Rectal smooth muscle tissue (tissue), 1 donor: ENCODE data around the gene PLPP1.
"Not testable (repeated sequence)": the region's sequence is repeated elsewhere in the genome, so short reads cannot be mapped to it uniquely, and the experiment has no call there.

Source experiments
- H3K27ac ChIP-seq: one replicate; pipeline ENCODE4 v1.7.0; 2013; ENCODE audit warnings: low read depth, low read length, inconsistent platforms
- H3K27me3 ChIP-seq: one replicate; pipeline ENCODE4 v1.7.0; 2013; ENCODE audit warnings: low read length; ENCODE audit not compliant: control insufficient read depth, insufficient read depth
- H3K36me3 ChIP-seq: one replicate; pipeline ENCODE4 v1.7.0; 2013; ENCODE audit warnings: low read length; ENCODE audit not compliant: control insufficient read depth, insufficient read depth
- H3K4me1 ChIP-seq: one replicate; pipeline ENCODE4 v1.7.0; 2013; ENCODE audit warnings: low read length; ENCODE audit not compliant: control insufficient read depth, insufficient read depth
- H3K4me3 ChIP-seq: one replicate; pipeline ENCODE4 v1.7.0; 2013; ENCODE audit warnings: low read length
- H3K9ac ChIP-seq: one replicate; pipeline ENCODE4 v1.7.0; 2013; ENCODE audit warnings: low read length

Gene PLPP1

DNA sequence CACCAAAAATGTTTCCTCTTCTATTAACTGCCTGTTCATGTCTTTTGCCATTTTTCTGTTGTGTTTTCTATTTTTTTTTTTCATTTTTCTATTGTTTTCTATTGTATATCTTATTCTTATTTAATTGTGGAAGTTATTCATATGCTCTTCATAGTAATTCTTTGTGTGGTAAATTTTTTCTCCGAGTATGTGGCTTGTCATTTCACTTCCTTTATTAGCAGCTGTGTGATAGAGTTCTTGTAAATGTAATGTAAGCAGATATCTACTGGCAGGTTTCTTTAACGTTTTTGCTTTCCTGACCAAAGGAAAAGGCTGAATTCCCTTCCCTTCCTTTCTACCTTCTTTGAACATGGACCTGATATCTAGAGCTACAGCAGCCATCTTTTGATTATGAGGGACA lies 5.8 kb upstream of the PLPP1 start:
- H3K36me3 ChIP-seq: no peaks in the 10 kb centered on the region
- H3K4me1 ChIP-seq: peaks cover 1% of the 10 kb centered on the region
- no peaks in the 10 kb centered on the region for H3K27me3 ChIP-seq
- no peak overlapping the region for H3K4me3 ChIP-seq
- H3K27ac ChIP-seq: no peak overlapping the region
- no peak overlapping the region for H3K9ac ChIP-seq

DNA sequence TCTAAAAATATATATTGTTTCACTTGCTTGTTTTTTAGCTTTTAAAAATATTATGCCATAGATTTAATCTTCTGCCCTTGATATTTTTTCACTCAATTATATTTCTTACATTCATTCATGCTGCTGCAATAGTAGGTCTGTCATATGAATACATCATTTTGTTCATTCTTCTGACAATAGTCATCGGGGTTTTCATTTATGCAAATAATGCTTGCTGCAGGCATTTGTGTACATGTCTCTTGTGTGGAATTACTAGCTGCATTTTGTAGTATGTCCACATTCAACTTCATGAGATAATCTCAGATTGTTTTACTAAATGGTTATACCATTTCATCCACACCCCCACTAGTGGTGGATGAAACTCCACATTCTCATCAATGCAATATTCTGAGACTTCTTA lies 5.3 kb upstream of the PLPP1 start:
- Histone ChIP-seq H3K9ac (no peak overlapping the region), H3K27me3 (no peaks in the 10 kb centered on the region), H3K4me3 (no peak overlapping the region), H3K36me3 (no peaks in the 10 kb centered on the region), H3K4me1 (peaks cover 5% of the 10 kb centered on the region), H3K27ac (no peak overlapping the region)

DNA sequence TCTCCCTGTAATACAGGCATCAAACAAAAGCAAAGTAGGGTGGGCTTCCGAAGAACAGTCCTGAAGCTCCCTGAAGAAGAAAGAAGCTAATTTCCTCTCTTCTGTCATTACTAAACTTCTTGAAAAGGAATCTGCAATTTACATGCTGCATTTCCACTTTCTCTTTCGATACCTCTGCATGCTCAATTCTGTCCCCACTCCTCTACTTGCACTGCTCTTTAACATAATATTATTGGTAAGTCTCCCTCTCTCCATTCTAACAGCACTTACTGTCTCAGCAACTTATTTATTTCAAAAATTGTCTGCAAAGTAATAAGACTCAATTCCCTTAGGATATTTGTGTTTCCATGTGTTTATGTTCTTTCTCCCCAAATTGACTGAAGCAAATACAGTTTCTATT lies 3.9 kb upstream of the PLPP1 start:
- Histone ChIP-seq H3K27ac (no peak overlapping the region), H3K9ac (no peak overlapping the region), H3K27me3 (no peaks in the 10 kb centered on the region), H3K4me1 (peaks cover 5% of the 10 kb centered on the region), H3K4me3 (no peak overlapping the region), H3K36me3 (no peaks in the 10 kb centered on the region)

DNA sequence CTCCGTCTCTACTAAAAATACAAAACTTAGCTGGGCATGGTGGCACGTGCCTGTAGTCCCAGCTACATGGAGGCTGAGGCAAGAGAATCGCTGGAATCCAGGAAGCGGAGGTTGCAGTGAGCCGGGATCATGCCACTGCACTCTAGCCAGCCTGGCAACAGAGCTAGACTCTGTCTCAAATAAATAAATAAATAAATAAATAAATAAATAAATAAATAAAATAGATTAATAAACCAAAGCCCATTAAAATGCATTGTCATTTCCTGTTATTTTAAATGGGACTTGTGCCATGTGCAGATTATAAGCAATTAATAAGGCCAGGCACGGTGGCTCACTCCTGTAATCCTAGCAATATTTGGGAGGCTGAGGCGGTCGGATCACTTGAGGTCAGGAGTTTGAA lies 2.6 kb upstream of the PLPP1 start:
- not testable (repeated sequence) for H3K27me3 ChIP-seq, H3K4me1 ChIP-seq, H3K27ac ChIP-seq

DNA sequence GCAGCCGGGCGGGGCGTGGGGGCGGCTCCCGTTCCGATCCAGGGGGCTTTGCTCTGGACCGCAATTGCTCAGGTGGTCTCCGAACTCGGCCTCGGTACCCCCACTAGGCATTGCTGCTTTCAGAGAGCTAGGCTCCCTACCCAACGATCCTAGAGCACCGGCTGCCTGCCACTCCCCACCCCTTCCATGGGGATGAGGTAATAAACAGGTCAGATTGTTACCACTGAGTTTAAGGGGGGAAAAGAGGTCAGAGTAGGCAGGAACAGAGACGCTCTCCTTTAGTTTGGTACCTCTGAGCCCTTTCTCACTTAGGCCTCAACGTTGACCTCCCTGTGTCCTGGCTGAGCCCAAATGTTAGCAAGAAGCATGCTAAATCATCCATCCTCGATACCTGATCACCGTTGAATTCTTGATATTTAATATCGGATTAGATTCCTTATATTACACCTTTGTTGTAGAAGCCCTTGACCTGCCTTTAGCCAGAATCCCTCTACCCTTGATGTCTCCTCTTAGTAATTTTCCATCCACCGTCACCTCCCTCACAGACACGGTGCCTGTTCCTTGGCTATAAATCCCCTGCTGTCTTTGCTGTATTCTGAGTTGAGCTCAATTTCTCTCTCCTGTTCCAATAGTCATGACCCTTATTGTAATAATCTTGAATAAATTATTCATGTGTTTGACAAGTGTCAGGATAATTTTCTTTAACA lies 588 bp upstream of the PLPP1 start:
- H3K27ac ChIP-seq: peak overlapping the region; percentile 95

More for the DNA sequence above, 2.6 kb upstream of the PLPP1 start:
- not testable (repeated sequence) for H3K4me3 ChIP-seq, H3K9ac ChIP-seq, H3K36me3 ChIP-seq

DNA sequence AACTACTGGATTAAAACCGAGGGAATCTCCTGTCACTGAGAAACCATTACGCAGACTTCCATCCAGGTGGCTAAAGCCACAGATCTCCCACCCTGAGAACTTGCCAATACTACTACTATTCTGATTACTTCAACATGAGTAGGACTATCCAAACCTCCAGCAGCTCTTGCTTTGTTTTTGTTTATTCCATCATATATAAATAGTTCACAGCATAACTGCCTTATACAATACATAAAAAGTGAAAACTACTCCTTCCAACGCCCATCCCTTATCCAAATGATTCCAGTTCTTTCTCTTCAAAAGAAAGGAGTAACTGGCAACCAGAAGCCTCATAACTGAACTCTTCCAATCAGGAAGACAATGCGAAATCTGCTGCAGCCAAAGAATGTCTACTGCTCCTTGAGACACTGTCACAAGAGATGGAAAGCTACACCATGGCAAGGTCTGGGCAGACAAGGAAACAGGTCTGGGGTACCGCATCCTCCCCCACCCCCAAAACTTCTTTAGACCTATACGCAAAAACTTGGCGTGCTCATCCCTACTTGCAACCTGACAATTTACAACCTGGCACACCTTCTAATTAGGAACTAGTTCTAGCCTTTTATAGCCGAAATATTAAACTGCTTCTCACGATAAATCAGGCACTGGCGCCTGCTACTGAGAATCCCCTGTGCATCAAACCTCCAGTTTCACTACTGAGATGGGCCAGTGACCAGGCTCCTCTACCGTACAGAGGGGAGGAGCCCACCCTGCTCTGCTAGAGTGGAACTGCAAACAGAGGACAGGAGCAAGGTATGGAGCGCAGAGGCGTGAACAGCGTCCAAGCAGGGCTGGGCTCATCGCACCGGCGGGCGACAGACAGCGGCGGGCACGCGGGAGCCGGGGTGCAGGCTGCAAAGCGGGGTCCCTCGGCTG lies 986 bp downstream of the PLPP1 start:
- Histone ChIP-seq H3K4me3 (peak overlapping the region; percentile 94), H3K27me3 (no peaks in the 10 kb centered on the region), H3K27ac (peak overlapping the region; percentile 95), H3K36me3 (no peaks in the 10 kb centered on the region), H3K4me1 (peaks cover 13% of the 10 kb centered on the region), H3K9ac (peak overlapping the region; percentile 90)

More for the DNA sequence above, 588 bp upstream of the PLPP1 start:
- Histone ChIP-seq H3K9ac (peak overlapping the region; percentile 75), H3K4me3 (peak overlapping the region; percentile 94), H3K36me3 (no peaks in the 10 kb centered on the region), H3K4me1 (peaks cover 13% of the 10 kb centered on the region), H3K27me3 (no peaks in the 10 kb centered on the region)

DNA sequence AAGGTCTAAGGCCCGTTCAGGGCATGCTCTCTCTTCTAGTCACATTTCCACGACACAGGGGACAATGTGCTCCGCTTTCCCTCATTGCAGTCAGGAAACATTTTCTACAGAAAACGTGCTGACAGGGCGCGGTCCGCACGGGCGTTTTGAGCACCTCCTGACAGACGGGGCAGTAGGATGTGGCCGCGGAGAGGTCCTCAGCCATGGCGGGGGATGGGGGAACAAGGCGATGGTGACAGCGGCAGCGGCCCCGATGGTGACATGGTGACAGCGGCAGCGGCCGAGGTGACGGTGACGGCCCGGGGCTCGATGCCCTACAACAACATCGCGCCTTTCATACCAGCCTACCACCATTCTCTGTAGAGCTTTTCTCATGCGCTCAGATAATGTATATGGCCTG lies 4.1 kb downstream of the PLPP1 start:
- Histone ChIP-seq H3K27ac (no peak overlapping the region), H3K27me3 (no peaks in the 10 kb centered on the region), H3K9ac (no peak overlapping the region), H3K4me1 (peaks cover 13% of the 10 kb centered on the region), H3K4me3 (no peak overlapping the region), H3K36me3 (no peaks in the 10 kb centered on the region)

DNA sequence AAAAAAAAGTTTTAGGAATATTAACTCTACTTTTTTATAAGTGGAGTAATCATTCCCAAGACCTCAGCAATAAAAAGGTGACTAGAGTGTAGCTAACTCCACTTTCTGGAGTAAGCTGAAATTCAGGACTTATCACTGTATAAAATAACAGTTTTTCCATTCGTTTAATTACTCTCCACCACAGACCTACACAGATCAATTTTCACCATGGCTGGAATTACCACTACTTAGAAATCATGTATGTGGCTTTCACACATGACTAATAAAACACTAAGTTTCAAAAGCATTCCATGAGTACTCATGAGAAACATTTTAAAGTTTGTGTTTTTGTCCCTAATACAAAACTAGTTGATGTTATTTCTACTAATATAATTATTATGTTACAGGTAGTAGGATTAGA lies 9.9 kb downstream of the PLPP1 start:
- no peak overlapping the region for H3K4me3 ChIP-seq
- peaks cover 4% of the 10 kb centered on the region for H3K4me1 ChIP-seq
- H3K27me3 ChIP-seq: no peaks in the 10 kb centered on the region
- H3K9ac ChIP-seq: no peak overlapping the region
- no peak overlapping the region for H3K27ac ChIP-seq
- no peaks in the 10 kb centered on the region for H3K36me3 ChIP-seq

DNA sequence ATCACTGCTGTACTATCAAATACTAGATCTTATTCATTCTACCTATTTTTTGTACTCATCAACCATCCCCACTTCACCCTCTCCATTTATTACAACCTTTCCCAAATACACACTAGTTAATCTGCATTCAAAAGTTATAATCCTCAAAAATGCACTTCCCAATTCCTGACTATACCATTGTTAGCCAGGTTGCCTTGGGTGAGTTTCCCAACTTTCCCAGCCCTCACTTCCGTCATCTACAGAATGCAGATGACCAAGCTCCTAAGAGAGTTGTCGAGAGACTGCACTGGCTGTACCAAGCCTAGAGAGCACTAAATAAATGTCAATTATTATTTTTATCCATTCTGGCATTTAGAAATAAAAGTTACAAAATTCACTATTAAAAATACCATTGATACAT lies 11.5 kb downstream of the PLPP1 start:
- Histone ChIP-seq H3K27me3 (no peaks in the 10 kb centered on the region), H3K4me3 (no peak overlapping the region), H3K9ac (no peak overlapping the region), H3K27ac (no peak overlapping the region), H3K4me1 (peaks cover 4% of the 10 kb centered on the region), H3K36me3 (no peaks in the 10 kb centered on the region)

DNA sequence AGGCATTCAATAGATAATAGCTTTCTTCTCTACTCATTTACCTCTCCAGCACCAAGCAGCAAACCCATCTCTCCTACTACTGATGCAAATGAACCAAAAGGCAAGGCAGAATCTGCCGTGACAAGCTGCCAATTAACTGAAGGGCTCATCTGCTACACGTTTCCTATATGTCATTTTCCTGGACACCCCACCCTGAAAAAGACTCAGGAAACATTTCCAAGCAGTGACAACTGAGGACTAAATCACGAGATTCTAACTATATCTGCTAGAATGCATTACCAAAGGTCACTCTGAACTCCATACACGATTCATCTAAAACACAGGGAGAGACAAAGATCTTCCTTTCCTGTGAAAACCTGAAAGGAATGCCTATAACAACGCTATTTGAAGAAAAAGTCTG lies 12.9 kb downstream of the PLPP1 start:
- no peak overlapping the region for H3K4me3 ChIP-seq
- H3K4me1 ChIP-seq: peaks cover 4% of the 10 kb centered on the region
- H3K27ac ChIP-seq: no peak overlapping the region
- no peak overlapping the region for H3K9ac ChIP-seq
- H3K27me3 ChIP-seq: no peaks in the 10 kb centered on the region
- no peaks in the 10 kb centered on the region for H3K36me3 ChIP-seq

DNA sequence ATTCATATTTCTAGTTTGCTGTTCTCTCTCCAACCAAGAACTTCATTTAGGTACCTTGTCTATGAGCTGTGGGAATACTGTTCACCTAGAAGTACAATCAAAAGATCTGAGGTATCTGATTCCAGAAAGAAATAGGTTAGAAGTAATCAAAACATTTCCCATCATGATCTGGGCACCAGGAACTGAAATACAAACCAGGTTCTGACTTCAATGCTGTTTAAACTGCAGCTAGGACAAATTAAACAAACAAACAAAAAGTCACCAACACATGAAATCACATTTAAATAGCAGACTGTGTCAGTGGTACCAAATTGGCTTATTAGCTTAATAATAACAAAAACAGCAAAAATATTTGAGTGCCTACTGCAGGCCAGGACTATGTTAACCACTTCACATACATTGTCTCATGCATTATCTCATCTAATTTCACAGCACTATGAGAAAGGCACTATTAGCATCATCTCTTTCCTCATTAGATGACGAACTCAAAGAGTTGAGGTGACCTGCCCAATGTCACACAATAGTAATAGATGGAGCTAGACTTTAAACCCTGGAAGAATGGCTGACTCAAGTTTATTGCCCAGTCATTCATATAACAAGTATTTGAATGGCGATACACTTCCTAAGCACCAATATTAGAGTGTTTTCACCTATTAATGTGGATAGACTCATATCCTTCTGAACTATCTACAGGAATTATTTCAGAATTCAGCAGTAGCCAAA lies 14.5 kb downstream of the PLPP1 start:
- Histone ChIP-seq H3K27me3 (no peaks in the 10 kb centered on the region), H3K4me1 (peaks cover 4% of the 10 kb centered on the region), H3K4me3 (no peak overlapping the region), H3K27ac (no peak overlapping the region), H3K36me3 (no peaks in the 10 kb centered on the region), H3K9ac (no peak overlapping the region)

DNA sequence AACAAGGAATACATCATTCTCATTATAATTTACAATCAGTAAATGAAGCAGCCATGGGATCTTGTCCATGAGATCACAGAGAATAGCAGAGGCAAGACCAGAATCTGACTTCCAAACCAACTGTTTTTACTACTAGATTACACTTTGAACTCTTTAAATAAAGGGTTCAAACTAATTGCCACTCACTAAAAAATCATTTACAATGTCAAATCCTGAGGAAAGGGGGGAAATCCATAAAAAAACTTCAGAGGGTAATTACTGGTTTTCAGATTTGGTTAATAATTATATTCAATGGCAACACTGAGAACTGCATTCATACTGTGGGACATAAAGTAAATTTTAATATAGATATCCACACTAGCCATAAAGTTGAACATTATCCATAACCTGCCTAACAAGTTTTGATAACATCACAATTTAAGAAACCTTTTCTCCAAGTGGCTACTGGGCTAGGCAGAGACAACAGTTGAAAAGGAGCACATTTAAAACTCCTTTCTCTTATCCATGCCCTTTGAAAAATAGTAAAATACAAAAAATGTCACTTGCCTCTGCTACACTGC lies 15.9 kb downstream of the PLPP1 start:
- Histone ChIP-seq H3K27ac (no peak overlapping the region), H3K4me3 (no peak overlapping the region), H3K36me3 (no peaks in the 10 kb centered on the region), H3K9ac (no peak overlapping the region), H3K4me1 (peaks cover 4% of the 10 kb centered on the region), H3K27me3 (no peaks in the 10 kb centered on the region)
